Natural killer cell treated with Interleukin-12 subunit alpha and Interleukin-12 subunit beta and Interleukin-15 and Interleukin-18, amount 100 ng/mL, for 72 hours (primary cell): Measurements from ENCODE around the gene HNMT. TPM values are rescaled to one million over a fixed set of nuclear protein-coding genes. Genes with fewer than 3 reads are reported as not detected.

Experiments
- ATAC-seq, 2 donors: fragments of 150-1000 bp; cut with Tn5 transposase in 1 of 2; sonication (Bioruptor Pico), chemical (Tn5 transposase) in 1 of 2; 2 replicates each; pipeline ENCODE4 v1.10.0; 2021
- DNase-seq: peaks from one replicate; pipeline ENCODE4 v3.0.0; 2022; ENCODE audit warnings: low spot score
- H3K27ac Mint-ChIP-seq, 2 donors: 1 replicate in 1 of 2; 2 replicates in 1 of 2; pipeline ENCODE4 v1.8.0; 2022; ENCODE audit warnings: mixed read lengths in 2 of 2, mild to moderate bottlenecking in 1 of 2, moderate library complexity in 1 of 2
- H3K27me3 Mint-ChIP-seq, 2 donors: 1 replicate in 1 of 2; 2 replicates in 1 of 2; pipeline ENCODE4 v1.8.0; 2022; ENCODE audit warnings: mixed read lengths in 2 of 2
- H3K36me3 Mint-ChIP-seq: one replicate; pipeline ENCODE4 v1.8.0; 2022; ENCODE audit warnings: mixed read lengths
- H3K4me1 Mint-ChIP-seq, 2 donors: 1 replicate in 1 of 2; 2 replicates in 1 of 2; pipeline ENCODE4 v1.8.0; 2022; ENCODE audit warnings: low read depth in 2 of 2, mixed read lengths in 2 of 2, mild to moderate bottlenecking in 1 of 2
- H3K4me3 Mint-ChIP-seq: one replicate; pipeline ENCODE4 v1.8.0; 2022; ENCODE audit warnings: mixed read lengths
- H3K9me3 Mint-ChIP-seq: 2 replicates; pipeline ENCODE4 v1.8.0; 2022; ENCODE audit warnings: mixed read lengths
- total RNA-seq, 2 donors: library from RNA; stranded (reverse); gene quantifications; one replicate each; pipeline ENCODE4 v1.2.3, GENCODE V29; 2022

HNMT gene
- total RNA-seq, 2 donors from 2014 or later = not detected

GRCh38 chr2:137940154-137940553 is 24.1 kb upstream of the HNMT start:
- Mint-ChIP-seq H3K4me3 (no peak overlapping the region), H3K27me3 (no peaks in the 10 kb centered on the region), H3K36me3 (no peaks in the 10 kb centered on the region), H3K4me1 (no peaks in the 10 kb centered on the region), H3K27ac (no peak overlapping the region), H3K9me3 (no peaks in the 10 kb centered on the region)
- ATAC-seq (no peak), DNase-seq (no peak)

GRCh38 chr2:137942037-137942832 is 22.0 kb upstream of the HNMT start:
- Mint-ChIP-seq H3K36me3 (no peaks in the 10 kb centered on the region), H3K27ac (no peak overlapping the region), H3K9me3 (no peaks in the 10 kb centered on the region), H3K4me3 (no peak overlapping the region), H3K27me3 (no peaks in the 10 kb centered on the region), H3K4me1 (no peaks in the 10 kb centered on the region)
- DNase-seq (no peak), ATAC-seq (no peak)

DNA sequence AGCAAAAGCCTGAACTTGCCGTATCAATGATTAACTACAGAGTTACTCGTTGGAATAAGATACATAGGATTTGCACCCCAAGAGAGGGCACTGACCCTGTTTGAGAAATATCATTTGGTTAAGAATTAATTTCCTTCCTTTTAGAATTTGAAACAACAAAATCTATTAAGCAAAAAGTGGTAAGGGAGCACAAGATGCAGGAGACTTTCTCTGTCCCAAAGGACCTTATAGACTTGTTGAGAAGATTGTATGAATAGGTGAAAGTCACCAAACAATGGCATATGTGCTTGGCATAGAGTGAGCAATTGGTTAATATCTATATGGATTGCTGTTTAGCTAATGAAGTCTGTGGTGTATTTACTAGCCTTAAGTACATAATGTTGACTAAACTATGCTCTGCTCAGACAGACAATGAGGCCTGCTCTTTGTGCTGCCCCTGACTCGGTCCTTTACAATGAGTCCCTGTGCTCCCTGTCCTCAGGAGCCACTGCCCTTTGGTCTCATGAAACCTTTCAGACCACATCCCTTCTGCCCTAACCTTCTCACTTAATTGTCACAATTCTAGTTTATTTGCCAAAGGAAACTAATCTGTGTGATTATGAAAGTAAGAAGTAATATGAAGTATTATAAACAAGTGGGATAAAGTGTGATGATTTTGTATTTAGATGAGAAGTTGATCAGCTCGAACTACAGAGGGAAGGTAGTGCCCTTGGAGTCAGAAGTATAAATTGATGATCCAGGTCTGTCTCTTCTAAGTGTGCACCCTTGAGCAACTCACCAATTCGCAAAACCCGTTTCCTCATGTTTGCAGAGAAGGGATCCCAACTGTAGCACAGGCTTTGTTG is 21.2 kb upstream of the HNMT start:
- Mint-ChIP-seq H3K36me3 (no peaks in the 10 kb centered on the region), H3K27ac (no peak overlapping the region), H3K27me3 (no peaks in the 10 kb centered on the region), H3K4me1 (no peaks in the 10 kb centered on the region), H3K9me3 (no peaks in the 10 kb centered on the region), H3K4me3 (no peak overlapping the region)
- ATAC-seq (no peak), DNase-seq (no peak)

GRCh38 chr2:137943678-137944347 is 20.5 kb upstream of the HNMT start:
- Mint-ChIP-seq H3K4me1 (no peaks in the 10 kb centered on the region), H3K4me3 (no peak overlapping the region), H3K9me3 (no peaks in the 10 kb centered on the region), H3K27me3 (no peaks in the 10 kb centered on the region), H3K36me3 (no peaks in the 10 kb centered on the region), H3K27ac (no peak overlapping the region)
- no peak for DNase-seq
- no peak for ATAC-seq

GRCh38 chr2:137944714-137945113 is 19.6 kb upstream of the HNMT start:
- no peaks in the 10 kb centered on the region for H3K36me3 Mint-ChIP-seq
- no peaks in the 10 kb centered on the region for H3K27me3 Mint-ChIP-seq
- ATAC-seq (no peak), DNase-seq (no peak)
- H3K4me1 Mint-ChIP-seq = no peaks in the 10 kb centered on the region
- H3K4me3 Mint-ChIP-seq = no peak overlapping the region
- H3K27ac Mint-ChIP-seq = no peak overlapping the region
- no peaks in the 10 kb centered on the region for H3K9me3 Mint-ChIP-seq

DNA sequence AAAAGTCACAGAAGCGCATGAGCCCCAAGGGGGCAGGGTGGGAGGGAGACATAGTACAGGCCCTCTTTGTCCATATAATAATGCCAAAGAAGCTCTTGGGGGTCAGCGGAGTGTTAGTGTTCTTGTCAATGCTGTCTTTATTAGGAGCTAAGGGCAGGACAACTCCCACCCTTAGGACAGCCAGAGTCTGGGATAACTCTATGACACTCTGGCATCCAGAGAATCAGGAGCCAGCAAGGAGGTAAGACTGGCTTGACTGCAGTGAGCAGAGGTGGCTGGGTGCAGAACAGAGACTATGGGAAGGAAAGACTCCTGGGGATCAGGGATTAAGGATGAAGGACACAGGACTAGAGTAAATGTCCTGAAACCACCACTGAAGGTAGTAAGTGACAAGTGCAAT is 19.0 kb upstream of the HNMT start:
- DNase-seq = no peak
- no peaks in the 10 kb centered on the region for H3K9me3 Mint-ChIP-seq
- no peak overlapping the region for H3K27ac Mint-ChIP-seq
- no peaks in the 10 kb centered on the region for H3K36me3 Mint-ChIP-seq
- H3K27me3 Mint-ChIP-seq = no peaks in the 10 kb centered on the region
- H3K4me3 Mint-ChIP-seq = no peak overlapping the region
- H3K4me1 Mint-ChIP-seq = no peaks in the 10 kb centered on the region
- no peak for ATAC-seq

GRCh38 chr2:137946227-137946626 is 18.0 kb upstream of the HNMT start:
- Mint-ChIP-seq H3K4me1 (no peaks in the 10 kb centered on the region), H3K36me3 (no peaks in the 10 kb centered on the region), H3K4me3 (no peak overlapping the region), H3K27ac (no peak overlapping the region), H3K27me3 (no peaks in the 10 kb centered on the region), H3K9me3 (no peaks in the 10 kb centered on the region)
- ATAC-seq (no peak), DNase-seq (no peak)

DNA sequence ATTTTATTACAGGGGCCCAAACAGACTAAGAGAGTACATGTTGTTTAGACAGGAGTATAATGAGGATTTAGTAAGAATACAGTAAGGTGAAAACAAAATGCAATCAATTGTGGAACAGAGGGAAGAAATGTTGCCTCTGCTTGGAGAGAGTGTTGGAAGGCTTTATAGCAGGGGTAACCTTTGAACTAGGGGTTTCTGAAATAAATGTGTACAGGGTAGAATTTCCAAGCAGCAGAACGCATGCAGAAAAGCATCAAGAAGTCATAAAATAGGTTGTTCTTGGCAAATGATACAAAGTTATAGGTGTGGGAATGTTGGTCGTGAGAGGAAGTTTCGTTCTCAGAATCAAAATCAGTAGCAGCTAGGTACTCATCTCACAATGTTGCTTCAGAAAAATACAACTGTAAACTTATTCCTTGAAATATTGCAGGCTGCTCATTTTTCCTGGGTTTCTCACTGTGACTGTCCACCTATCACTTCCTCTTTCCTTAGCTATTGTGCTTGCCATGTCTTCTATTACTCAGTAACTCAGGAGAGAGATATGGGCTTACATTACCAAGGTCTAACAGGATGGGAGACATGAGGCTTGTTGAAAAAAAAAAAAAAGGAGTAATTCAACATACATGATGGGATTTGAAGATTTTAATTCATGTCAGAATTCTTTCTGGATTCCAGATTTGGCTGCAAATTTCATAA is 17.1 kb upstream of the HNMT start:
- Mint-ChIP-seq H3K4me1 (peaks cover 0 to 3% of the 10 kb centered on the region in 2 donors), H3K27me3 (no peaks in the 10 kb centered on the region), H3K27ac (no peak overlapping the region), H3K9me3 (no peaks in the 10 kb centered on the region), H3K4me3 (no peak overlapping the region), H3K36me3 (no peaks in the 10 kb centered on the region)
- DNase-seq (no peak), ATAC-seq (no peak)

DNA sequence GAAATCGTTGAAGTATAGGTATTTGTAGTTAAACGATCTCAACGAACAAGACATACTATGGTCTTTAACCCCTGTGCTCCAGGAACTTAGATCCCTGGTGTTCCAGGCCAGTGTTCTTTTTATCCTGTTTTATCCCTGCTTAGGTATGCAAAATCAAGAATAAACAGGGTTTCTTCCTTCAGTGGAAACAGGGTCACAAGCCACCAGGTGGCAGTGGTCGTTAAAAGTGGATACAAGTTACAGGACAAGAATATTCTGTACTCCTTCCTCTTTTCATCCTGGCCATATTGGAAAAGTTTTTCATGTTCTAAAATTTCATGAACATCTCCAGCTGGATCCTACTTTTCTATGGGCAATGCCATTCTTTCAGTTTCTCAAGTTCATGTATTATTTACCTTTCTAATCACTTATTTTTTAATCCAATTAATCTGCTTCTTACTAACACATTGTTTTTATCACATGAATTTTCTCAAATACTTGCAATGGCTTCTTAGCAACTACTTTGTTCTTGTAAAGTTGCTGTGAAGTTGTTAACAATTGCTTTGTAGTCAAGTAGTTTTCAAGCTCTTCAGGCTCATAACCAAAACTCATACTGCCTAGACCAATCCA is 16.4 kb upstream of the HNMT start:
- no peak for DNase-seq
- no peaks in the 10 kb centered on the region for H3K27me3 Mint-ChIP-seq
- H3K36me3 Mint-ChIP-seq = no peaks in the 10 kb centered on the region
- no peak overlapping the region for H3K4me3 Mint-ChIP-seq
- H3K27ac Mint-ChIP-seq = no peak overlapping the region
- peaks cover 0 to 6% of the 10 kb centered on the region in 2 donors for H3K4me1 Mint-ChIP-seq
- no peak for ATAC-seq
- no peaks in the 10 kb centered on the region for H3K9me3 Mint-ChIP-seq

GRCh38 chr2:137948894-137949293 is 15.4 kb upstream of the HNMT start:
- H3K27me3 Mint-ChIP-seq = no peaks in the 10 kb centered on the region
- no peak overlapping the region for H3K27ac Mint-ChIP-seq
- peaks cover 0 to 6% of the 10 kb centered on the region in 2 donors for H3K4me1 Mint-ChIP-seq
- no peak for DNase-seq
- ATAC-seq = no peak
- no peak overlapping the region for H3K4me3 Mint-ChIP-seq
- no peaks in the 10 kb centered on the region for H3K36me3 Mint-ChIP-seq
- H3K9me3 Mint-ChIP-seq = no peaks in the 10 kb centered on the region

- DNase-seq = no peak
- ATAC-seq = no peak
Measured at GRCh38 chr2:137950238-137950637, 14.0 kb upstream of the HNMT start.

GRCh38 chr2:137951586-137951985 is 12.7 kb upstream of the HNMT start:
- Mint-ChIP-seq H3K4me1 (peaks cover 0 to 6% of the 10 kb centered on the region in 2 donors), H3K27ac (no peak overlapping the region), H3K36me3 (no peaks in the 10 kb centered on the region), H3K9me3 (no peaks in the 10 kb centered on the region), H3K27me3 (no peaks in the 10 kb centered on the region), H3K4me3 (no peak overlapping the region)
- DNase-seq = no peak
- ATAC-seq = no peak

More at GRCh38 chr2:137950238-137950637, 14.0 kb upstream of the HNMT start:
- Mint-ChIP-seq H3K9me3 (no peaks in the 10 kb centered on the region), H3K36me3 (no peaks in the 10 kb centered on the region), H3K4me3 (no peak overlapping the region), H3K27me3 (no peaks in the 10 kb centered on the region), H3K27ac (no peak overlapping the region), H3K4me1 (peaks cover 0 to 6% of the 10 kb centered on the region in 2 donors)

- H3K9me3 Mint-ChIP-seq = no peaks in the 10 kb centered on the region
- ATAC-seq (peak in 1 of 2 donors; percentile 45), DNase-seq (no peak)
- H3K4me1 Mint-ChIP-seq = peaks cover 0 to 6% of the 10 kb centered on the region in 2 donors
- no peak overlapping the region for H3K4me3 Mint-ChIP-seq
- no peaks in the 10 kb centered on the region for H3K36me3 Mint-ChIP-seq
- H3K27ac Mint-ChIP-seq = peak overlapping the region in 1 of 2 donors; percentile 41
- H3K27me3 Mint-ChIP-seq = no peaks in the 10 kb centered on the region
Measured at GRCh38 chr2:137952586-137953129, 11.6 kb upstream of the HNMT start.
